CD1c-positive myeloid dendritic cell (primary cell): ENCODE results near the gene WDR76.
A peak's percentile ranks its signal among the peaks of the same experiment; 100 is the strongest.
"Not testable (repeated sequence)": the region's sequence is repeated elsewhere in the genome, so short reads cannot be mapped to it uniquely, and the experiment has no call there.

Experiments used
- DNase-seq: peaks from one replicate; pipeline ENCODE4 v3.0.0-alpha.2; 2016; ENCODE audit errors: extremely low spot score

WDR76 gene

DNA sequence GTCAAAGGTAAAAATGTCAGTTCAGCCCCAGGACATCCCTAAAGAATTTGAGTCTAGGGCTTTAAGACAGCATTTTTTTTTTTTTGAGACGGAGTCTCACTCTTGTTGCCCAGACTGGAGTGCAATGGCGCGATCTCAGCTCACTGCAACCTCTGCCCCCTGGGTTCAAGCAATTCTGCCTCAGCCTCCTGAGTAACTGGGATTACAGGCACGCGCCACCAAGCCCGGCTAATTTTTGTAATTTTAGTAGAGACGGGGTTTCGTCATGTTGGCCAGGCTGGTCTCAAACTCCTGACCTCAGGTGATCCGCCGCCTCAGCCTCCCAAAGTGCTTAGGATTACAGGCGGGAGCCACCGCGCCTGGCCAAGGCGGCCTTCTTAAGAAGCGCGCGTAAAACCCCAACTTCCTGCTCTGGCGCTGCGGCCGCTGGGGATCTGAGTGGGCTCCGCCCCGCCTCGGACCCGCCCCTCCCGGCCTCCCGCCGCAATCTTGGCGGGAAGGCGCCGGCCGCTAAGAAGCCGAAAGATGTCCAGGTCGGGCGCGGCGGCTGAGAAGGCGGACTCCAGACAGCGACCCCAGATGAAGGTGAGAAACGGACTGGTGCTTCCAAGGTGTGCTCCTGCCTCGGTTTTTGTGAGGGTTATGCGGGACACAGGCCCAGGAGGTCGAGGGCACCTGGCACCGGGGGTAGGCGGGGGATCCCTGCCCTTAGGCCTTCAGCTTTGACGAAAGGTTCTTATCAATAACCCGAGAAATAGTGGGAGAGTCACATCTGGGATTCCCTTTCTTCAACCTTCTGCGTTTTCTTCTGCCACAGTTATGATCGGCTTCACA lies at the start of gene WDR76:
TSS of gene WDR76 (plus strand) at position 495 of the 834 bp plus-strand sequence. CDS start at position 526, 31 bp downstream.
- peak; percentile 89 for DNase-seq

DNA sequence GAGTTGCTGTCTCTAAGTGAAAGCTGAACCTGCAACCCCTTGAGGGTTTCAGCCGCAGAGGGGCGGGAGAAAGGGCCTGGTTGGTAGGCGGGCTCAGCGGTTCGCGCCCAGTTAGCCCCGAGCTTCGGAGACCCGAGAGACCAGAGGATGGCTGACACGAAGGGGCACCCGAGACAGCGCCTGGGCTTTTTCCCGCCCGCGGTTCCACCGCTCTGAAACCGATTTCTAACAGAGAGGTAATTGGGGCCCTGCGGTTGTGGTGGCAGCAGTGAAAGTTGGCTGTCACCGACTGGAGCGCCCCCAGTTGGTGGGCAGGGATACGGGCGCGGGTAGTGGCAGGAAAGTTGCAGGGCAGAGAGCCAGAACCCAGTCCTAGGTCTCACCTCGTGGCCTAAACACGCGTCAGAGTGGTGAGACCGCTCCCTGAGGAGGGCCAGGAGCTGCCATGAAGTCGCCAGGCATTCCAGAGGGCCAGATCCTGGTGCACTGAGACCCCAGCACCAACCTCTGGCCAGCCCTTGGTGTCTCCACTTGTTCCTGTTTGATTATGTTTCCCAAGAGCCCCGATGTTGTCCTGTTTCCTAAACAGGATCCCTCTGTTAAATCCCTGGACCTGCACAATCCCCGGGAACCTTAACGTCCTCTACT lies 49.4 kb upstream of the WDR76 start:
- DNase-seq, result peak; percentile 83

DNA sequence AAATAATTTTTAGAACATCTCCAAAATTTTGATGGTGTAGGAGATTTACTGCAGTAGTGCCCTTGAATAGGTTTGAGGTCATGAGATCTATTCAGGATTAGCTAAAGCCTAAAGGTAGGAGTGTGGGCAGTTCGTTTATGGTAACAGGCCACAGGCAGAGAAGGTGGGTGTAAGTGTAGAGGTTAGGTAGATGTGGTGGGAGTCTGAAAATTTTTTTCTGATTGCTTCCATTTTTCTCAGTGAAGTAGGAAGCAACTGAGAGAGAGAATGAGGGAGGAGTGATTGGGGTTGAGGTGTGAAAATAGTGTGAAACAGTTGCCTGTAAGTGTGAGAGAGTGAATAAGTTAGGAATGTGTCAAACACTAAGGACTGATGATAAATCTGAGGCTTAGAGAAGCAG lies 47.8 kb upstream of the WDR76 start:
- DNase-seq, result no peak

DNA sequence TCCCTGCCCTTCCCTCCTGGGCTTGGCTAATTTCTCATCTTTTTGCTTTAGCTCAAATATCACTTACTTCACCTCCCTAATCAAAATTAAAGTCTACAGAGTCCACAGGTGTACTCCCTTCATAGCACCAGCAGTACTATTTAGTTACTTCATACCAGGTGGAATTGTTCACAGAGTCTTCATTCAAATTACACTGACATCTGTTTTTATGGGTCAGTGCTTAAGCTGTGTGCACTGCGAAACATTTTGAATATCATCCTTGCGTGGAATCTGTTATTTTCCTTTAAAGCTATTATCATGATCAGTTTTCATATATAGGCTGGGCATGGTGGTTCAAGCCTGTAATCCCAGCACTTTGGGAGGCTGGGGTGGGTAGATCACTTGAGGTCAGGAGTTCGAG lies 37.4 kb upstream of the WDR76 start:
- no peak for DNase-seq

DNA sequence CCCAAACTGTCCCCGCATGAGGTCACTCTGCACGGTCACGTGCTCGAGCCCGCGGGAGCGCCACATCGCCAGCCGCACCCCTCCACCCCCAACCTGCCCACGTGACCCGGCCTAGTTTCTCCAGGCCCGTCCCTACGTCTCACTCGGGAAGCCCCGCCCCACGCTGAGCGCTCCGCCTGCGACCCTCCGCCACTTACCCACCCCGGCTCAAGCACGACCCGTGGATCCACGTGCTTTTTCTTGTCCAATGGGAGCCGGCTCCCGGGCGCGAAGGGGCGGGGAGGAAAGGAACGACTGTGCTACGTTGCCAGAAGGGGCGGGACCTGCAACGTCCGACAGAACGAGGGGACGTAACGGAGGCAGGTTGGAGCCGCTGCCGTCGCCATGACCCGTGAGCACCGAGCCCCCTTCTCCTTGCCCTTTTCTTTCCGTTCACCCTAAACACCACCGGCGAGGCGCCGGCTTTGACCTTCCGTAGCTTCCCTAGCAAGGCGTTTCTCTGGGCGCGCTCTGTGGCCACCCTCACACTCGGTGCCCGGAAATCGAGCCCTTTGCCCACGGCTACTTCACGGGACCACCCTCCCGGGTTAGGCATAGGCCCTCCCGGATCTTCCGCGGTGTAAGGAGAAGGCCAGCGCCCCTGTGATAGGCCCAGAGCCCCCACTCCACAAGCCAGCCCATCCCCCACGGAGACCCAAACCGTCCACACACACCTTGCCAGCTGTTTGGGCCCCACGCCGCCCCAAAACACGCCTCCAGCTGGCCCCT lies 34.6 kb upstream of the WDR76 start, which contains the start of gene SERF2:
TSS of gene SERF2 (plus strand) at position 328 of the 768 bp plus-strand sequence. CDS start at position 385, 57 bp downstream.
- peak; percentile 99 for DNase-seq

DNA sequence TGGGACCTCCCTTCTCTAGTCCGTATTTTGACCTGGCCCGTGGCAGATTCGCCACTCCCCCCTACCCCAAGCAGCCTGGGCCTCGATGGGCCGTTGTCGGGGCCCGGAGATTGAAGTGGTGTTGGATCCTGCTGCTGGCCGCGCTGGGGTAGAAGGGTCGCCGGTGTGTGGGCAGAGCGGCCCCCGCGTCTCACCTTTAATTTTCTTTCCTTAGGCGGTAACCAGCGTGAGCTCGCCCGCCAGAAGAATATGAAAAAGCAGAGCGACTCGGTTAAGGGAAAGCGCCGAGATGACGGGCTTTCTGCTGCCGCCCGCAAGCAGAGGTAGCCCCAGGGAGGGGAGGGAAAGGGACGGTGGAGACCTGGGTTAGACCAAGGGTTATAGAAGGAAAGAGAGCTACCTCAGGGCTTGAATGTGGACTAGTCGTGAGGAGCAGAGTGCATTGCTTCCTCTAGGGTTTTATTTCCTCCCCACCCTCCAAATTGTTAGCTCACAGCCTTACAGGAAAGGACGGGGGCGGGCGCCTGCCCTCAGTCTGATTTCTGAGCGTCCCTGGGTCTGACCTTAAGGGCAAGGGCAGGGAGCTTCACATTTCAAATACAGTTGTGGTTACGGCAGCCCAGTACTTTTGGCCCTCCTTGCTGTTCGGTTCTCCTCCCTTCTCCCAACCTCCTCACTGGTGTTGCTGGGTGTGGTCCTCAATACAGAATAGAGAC lies 33.9 kb upstream of the WDR76 start:
- peak; percentile 83 for DNase-seq

DNA sequence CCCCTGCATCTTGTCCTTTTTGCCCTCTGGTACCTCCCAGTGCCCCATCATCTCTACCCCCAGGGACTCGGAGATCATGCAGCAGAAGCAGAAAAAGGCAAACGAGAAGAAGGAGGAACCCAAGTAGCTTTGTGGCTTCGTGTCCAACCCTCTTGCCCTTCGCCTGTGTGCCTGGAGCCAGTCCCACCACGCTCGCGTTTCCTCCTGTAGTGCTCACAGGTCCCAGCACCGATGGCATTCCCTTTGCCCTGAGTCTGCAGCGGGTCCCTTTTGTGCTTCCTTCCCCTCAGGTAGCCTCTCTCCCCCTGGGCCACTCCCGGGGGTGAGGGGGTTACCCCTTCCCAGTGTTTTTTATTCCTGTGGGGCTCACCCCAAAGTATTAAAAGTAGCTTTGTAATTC lies 33.2 kb upstream of the WDR76 start:
- DNase-seq, result no peak

DNA sequence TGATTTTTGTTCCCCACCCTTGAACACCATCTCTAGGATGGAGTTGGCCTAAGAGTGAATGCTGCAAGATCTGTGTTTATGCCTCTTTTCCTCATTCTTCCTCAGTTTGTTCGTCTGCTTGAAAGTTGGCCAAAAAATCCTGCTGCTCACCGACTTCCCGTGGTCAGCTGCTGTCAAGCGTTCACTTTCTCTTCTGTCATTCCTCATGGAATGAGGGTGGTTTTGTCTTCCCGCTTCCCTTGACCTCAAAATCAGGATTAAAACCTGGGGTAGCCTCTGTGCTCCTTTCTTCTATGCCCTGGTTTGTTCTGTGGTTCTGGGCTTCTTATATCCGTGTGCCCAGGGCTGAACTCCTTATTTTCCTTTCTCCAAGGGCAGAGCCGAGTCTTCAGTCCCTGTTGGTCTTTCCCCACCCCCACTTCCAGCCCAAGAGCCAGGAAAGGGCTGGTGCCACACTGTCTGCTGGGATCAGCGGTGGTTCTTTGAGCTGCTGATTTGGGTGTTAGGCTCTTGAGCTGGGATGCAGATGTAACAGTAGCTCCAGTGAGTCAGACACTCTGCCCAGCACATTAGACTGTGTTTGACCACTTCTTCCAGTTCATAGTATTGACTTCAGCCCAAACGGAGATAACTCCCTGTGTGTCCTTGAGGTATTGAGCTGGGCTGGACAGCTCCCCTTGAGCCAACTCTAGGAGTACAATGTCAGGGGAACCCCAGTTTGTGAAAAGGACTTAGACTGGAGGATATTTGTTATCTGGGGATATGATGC lies 32.3 kb upstream of the WDR76 start:
- DNase-seq, result no peak

DNA sequence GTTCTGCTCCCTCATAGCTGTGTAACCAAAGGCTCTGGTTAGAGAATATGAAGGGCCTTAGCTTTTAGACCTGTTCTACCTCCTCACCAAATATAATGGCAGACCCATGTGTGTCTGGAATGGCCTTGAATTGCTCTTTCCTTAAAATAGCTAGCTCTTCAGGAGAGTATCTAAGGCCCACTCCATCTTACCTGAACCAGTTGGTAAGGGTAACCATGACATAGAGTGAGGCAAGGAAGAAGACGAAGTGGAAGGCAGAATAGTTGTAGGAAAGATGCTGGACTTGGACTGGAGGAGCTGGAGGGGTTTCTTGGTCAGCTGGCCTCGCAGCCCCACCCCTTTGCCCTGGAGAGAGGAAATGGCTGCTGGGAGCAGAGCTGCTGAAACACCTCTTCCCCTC lies 31.6 kb upstream of the WDR76 start:
- no peak for DNase-seq

DNA sequence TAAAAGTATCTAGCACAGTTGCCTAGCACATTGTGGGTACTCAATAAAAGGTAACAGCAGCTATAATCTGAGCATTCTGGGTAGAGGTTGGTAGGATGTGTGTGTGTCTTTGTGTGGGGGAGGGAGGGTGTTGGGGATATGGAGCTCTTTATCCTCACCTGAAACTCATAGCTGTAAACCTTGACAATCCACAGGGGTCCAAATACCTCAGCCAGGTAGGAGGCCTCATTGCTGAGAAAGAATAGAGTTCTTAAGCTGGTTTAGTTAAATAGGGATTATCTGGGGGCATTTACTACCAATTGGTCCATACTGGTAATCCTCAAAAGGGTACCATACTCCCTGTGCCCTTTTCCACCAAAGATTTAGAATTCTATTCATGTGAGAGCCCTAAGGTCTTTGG lies 30.8 kb upstream of the WDR76 start:
- no peak for DNase-seq

DNA sequence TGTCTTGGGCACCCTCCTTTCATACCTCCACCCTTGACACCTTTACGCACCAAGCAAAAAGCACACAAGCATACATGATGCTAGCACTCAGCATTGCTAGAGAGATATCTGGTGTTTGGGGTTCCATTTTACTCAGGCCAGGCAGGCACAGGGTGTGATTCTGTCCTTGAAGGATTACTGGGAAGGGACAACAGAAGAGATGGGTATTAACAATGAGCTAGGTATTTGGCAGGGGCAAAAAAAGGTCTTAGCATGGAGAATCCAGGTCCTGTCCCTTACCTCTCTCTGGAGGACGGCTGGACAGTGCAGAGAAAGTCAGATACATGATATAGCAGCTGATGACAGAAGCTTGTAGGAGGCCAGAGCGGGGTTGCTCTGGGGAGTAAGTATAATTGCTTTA lies 30.2 kb upstream of the WDR76 start:
- no peak for DNase-seq

DNA sequence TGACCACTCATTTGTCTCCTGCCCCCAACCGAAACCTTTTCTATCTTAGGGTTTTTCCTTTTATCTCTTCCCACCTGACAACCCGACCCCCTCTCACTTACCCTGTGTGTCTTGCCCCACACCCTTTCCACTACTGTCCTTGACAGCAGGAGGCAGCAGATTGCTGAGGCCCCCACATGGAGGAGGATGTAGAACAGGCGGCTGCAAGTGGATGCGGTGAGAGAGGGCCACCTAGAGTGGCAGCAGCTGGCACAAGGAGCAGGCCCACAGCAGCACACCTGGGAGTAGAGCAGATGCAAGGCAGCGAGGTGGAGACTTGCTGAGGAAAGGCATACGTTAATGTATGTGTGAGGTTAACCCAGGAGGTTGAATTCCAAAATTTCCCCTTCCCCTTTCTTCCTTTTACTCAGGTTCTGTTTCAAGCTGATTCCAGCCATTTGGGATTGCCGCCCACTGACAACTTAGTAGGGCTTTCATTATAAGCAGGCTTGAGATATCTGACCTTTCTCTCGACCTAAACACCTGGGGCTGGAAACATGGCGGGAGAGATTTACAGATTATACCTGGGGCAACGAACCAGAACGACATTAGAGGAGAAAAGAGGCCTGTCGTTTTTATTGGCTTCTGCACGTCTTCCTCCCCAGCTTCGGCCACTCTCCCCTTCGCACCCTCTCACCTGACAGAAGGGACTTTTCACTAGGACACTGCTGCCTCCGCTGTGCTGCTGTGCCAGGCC lies 27.4 kb upstream of the WDR76 start:
- DNase-seq, result no peak

DNA sequence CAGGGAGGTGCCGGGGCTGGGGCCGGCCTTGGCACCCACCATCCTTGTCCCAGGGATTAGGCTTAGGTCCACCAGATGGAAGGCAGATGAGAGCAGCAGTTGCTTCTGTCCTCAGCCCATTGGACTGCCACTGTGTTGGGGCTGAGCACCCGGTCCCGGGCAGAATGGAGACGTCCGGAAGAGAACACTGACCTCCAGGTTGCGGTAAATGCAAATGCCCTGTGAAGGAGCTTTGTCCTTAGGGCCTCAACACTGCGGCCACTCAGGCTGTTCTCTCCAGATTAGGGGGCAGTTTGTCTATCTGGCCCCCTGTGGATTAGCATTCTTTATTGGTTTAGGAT lies 26.9 kb upstream of the WDR76 start, which contains the start of gene SERINC4:
TSS of gene SERINC4 (minus strand) at position 276 of the 341 bp plus-strand sequence. CDS start at position 42, 234 bp downstream.
- no peak for DNase-seq

DNA sequence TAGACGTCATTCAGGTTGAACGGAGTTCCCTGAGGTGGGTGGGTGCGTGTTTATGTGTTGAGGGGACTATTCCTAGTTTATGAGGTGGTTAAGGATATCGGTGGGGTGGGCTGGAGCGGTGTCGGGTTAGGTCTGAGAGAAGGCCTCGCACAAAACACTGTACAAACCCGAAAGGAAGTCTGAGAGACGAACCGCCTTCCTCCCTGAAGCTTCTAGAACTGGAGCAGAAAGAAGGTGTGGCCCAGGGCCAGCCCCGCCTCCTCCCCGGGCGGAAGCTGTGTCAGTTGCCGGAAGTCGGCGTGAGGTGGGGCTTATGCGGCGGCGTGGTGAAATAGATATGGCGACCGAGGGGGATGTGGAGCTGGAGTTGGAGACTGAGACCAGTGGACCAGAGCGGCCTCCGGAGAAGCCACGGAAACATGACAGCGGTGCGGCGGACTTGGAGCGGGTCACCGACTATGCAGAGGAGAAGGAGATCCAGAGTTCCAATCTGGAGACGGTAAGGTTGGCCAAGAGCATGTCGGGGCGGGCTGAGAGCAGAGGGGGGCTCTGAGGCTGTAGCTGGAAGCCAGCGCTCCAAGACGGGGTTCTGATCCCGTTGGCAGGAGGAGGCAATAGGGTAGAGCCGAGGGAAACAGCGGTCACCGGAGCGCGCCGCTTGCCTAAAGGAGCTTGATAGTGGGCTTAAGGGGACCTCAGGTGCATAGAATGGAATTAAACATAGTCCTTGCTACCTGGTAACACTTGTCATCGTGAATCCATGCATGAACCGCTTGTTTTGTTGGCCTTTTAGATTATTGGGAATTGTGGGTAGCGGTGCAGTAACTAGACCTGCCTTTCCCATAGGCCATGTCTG lies 26.3 kb upstream of the WDR76 start, which contains the start of gene HYPK:
TSS of gene HYPK (plus strand) at position 314 of the 856 bp plus-strand sequence. CDS start at position 338, 24 bp downstream.
- DNase-seq, result peak; percentile 92

DNA sequence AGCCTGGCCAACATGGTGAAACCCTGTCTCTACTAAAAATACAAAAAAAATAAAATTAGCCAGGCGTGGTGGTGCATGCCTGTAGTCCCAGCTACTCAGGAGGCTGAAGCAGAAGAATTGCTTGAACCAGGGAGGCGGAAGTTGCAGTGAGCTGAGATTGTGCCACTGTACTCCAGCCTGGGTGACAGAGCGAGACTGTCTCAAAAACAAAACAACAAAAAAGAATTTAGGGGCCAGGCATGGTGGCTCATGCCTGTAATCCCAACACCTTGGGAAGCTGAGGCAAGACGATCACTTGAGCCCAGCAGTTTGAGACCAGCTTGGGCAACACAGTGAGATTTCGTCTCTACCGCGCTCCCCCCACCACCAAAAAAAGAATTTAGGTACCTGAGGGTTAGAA lies 24.1 kb upstream of the WDR76 start:
- DNase-seq, result not testable (repeated sequence)

DNA sequence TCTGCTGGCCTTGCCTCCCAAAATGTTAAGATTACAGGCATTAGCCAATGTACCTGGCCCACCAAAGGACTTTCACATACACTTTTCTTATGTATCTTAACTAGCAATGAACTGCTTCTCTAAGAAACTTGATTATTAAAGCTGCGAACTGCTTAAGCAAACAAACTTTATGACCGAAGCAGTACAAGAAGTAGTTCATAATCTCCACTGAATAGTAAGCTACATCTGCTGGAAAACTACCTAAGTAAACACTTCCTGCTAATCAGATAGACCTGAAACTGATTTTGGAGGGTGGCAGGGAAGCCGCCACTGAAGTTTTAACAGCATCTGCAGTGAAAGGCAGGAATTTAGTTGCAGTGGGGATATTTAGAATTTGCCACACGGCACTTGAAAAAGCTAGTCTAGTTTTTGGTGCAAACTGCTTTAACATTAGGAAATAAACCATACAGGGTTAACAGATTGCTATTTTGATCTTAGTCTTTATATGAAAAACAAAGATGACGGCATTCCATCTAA lies 18.3 kb upstream of the WDR76 start:
- DNase-seq, result no peak

DNA sequence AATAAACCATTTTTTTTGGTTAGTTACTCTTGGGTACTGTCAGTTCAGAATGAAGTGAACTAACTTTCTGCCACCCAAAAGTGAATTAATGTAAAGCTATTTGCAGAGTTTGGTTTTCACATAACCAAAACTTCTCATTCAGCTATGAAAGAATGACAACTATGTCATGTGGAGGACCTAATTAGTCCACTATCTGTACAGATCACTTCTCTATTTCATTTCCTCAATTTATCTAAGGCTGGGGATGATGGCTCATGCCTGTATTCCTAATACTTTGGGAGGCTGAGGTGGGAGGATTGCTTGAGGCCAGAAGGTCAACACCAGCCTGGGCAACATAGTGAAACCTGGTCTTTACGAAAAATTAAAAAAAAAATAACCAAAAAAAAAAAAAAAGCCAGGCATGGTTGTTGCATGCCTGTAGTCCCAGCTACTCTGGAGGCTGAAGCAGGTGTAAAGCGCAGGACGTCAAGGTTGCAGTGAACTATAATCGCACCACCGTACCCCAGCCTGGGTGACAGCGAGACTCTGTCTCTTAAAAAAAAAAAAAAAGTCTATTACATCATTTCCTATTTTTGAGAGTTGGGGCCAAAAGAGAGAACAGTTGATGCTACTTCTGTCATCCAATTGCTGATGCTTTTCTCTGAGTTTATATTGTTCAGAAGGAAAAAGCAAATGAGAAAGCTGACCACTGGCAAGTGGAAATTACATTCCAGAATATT lies 17.7 kb upstream of the WDR76 start:
- peak; percentile 79 for DNase-seq

DNA sequence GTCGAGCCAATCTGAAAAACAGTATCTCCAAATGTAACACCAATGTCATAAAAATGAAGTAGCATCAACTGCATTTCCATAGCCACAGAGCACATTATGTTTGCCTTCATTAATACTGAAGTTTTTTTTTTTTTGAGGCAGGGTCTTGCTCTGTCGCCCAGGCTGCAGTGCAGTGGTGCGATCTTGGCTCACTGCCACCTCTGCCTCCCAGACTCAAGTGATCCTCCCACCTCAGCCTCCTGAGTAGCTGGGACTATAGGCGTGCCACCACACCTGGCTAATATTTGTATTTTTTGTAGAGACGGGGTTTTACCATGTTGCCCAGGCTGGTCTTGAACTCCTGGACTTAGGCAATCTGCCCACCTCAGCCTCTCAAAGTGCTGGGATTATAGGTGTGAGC lies 11.7 kb upstream of the WDR76 start:
- DNase-seq, result not testable (repeated sequence)
